PC-9 (cell line): Measurements from ENCODE around the gene ATF2. TPM values are rescaled to one million over a fixed set of nuclear protein-coding genes. Genes with fewer than 3 reads are reported as not detected.

Experiments
- BruUV-seq: library from RNA; stranded (reverse); fragments of 400-500 nt; replicated peaks from 2 replicates; lab custom pipeline; 2021; lab: Mats Ljungman, UMichigan
- CTCF ChIA-PET: fragments of 300-600 bp; sonication (Branson Sonifier 250); formaldehyde crosslinking; loops from one replicate; lab custom pipeline; 2022; ENCODE audit warnings: antibody characterized with exemption; lab: Charles Lee
- POLR2A ChIA-PET: fragments of 300-600 bp; sonication (Branson Sonifier 250); formaldehyde crosslinking; loops from one replicate; lab custom pipeline; 2022; ENCODE audit warnings: antibody characterized with exemption; ENCODE audit not compliant: unreplicated experiment; lab: Charles Lee
- DNase-seq, 2 experiments: peaks; one replicate each; pipeline versions ENCODE4 v3.0.0 to v3.0.0-alpha.2; 2015 to 2022; ENCODE audit warnings: mixed read lengths in 1 of 2
- H2AFZ ChIP-seq: fragments of 200-600 bp; sonication (generic); 2 replicates; pipeline ENCODE4 v1.8.1; 2017; ENCODE audit warnings: antibody characterized with exemption
- H3F3A ChIP-seq: fragments of 200-600 bp; sonication (generic); 2 replicates; pipeline ENCODE4 v1.8.1; 2017; ENCODE audit warnings: antibody characterized with exemption, mild to moderate bottlenecking, low read depth; ENCODE audit not compliant: insufficient read depth
- H3K27ac ChIP-seq: fragments of 200-600 bp; sonication (generic); 2 replicates; pipeline ENCODE4 v1.6.1; 2016; ENCODE audit warnings: mixed run types
- H3K27me3 ChIP-seq: fragments of 200-600 bp; sonication (generic); 2 replicates; pipeline ENCODE4 v1.6.1; 2016; ENCODE audit warnings: low read depth, mixed run types; ENCODE audit not compliant: insufficient read depth
- H3K36me3 ChIP-seq: fragments of 200-600 bp; sonication (generic); 2 replicates; pipeline ENCODE4 v1.6.1; 2016; ENCODE audit warnings: low read depth, mixed run types
- H3K4me1 ChIP-seq: fragments of 200-600 bp; sonication (generic); replicated peaks from 2 replicates; pipeline ENCODE4 v1.6.1; 2016; ENCODE audit warnings: mixed run types; ENCODE audit not compliant: insufficient read depth
- H3K4me2 ChIP-seq: fragments of 200-600 bp; sonication (generic); 2 replicates; pipeline ENCODE4 v1.6.1; 2017; ENCODE audit warnings: mixed run types
- H3K4me3 ChIP-seq: fragments of 200-600 bp; sonication (generic); 2 replicates; pipeline ENCODE4 v1.6.1; 2016; ENCODE audit warnings: mixed run types
- H3K79me2 ChIP-seq: fragments of 200-600 bp; sonication (generic); 2 replicates; pipeline ENCODE4 v1.6.1; 2017; ENCODE audit warnings: low read depth, mixed run types
- H3K9me2 ChIP-seq: fragments of 200-600 bp; sonication (generic); 2 replicates; pipeline ENCODE4 v1.8.1; 2017; ENCODE audit warnings: mild to moderate bottlenecking; ENCODE audit not compliant: insufficient read depth
- H3K9me3 ChIP-seq: fragments of 200-600 bp; sonication (generic); 2 replicates; pipeline ENCODE4 v1.8.1; 2016; ENCODE audit warnings: low read depth; ENCODE audit not compliant: insufficient read depth
- H4K20me1 ChIP-seq: fragments of 200-600 bp; sonication (generic); 2 replicates; pipeline ENCODE4 v1.8.1; 2017; ENCODE audit not compliant: insufficient read depth
- CTCF ChIP-seq: fragments of 200-600 bp; sonication (generic); conservative IDR thresholded peaks from 2 replicates; pipeline ENCODE4 v1.6.1; 2017; ENCODE audit warnings: mixed run types, antibody characterized with exemption, mild to moderate bottlenecking, moderate library complexity
- EZH2 ChIP-seq: fragments of 200-600 bp; sonication (generic); IDR thresholded peaks from 2 replicates; pipeline ENCODE4 v1.8.0; 2017; ENCODE audit warnings: antibody characterized with exemption, low read depth
- intact Hi-C: fragments of 100-400 bp; cut with micrococcal nuclease; formaldehyde crosslinking; loops from one replicate; pipeline ENCODE4 v1.10.0; 2022; ENCODE audit not compliant: unreplicated experiment
- total RNA-seq: library from RNA; stranded (reverse); gene quantifications from 2 replicates; pipeline ENCODE4 v1.2.3, GENCODE V29; 2021

ATF2 gene
- total RNA-seq, 1 experiment from 2014 or later = 94.5 TPM

- H3K9me3 ChIP-seq = no peaks in the 10 kb centered on the region
- ChIA-PET POLR2A (interaction anchor here (0.7 kb wide), 1 partner anchor 26 kb away, joined by 7 read pairs; no protein-coding TSS in a partner anchor), CTCF (no interaction called here)
- H3K36me3 ChIP-seq = no peaks in the 10 kb centered on the region
- no peaks in the 10 kb centered on the region; the same call in 1 of the 2 replicates for H3F3A ChIP-seq
- H3K9me2 ChIP-seq = no peaks in the 10 kb centered on the region; the same call in 1 of the 2 replicates
- H2AFZ ChIP-seq = no peak overlapping the region
- no peaks in the 10 kb centered on the region for H3K27me3 ChIP-seq
- H4K20me1 ChIP-seq = no peaks in the 10 kb centered on the region
- no peaks in the 10 kb centered on the region for H3K79me2 ChIP-seq
- no peak overlapping the region for H3K4me3 ChIP-seq
- TF ChIP-seq CTCF (no peak), EZH2 (no peak)
- intact Hi-C loops = no loop called here
- H3K4me1 ChIP-seq = no peaks in the 10 kb centered on the region
- H3K4me2 ChIP-seq = no peak overlapping the region
- no TSS peak for BruUV-seq
- DNase-seq = no peak
- no peak overlapping the region for H3K27ac ChIP-seq
These were observed 27.0 kb upstream of the ATF2 start for GRCh38 chr2:175195012-175195411.

- H3K9me2 ChIP-seq = no peaks in the 10 kb centered on the region
- H3K27ac ChIP-seq = no peak overlapping the region
- no peaks in the 10 kb centered on the region for H3K36me3 ChIP-seq
- no peaks in the 10 kb centered on the region for H4K20me1 ChIP-seq
- intact Hi-C loops = loop anchor here (10.0 kb wide), 1 partner anchor 816 kb away; the partner anchor contains the start of gene LNPK
- H3K9me3 ChIP-seq = no peaks in the 10 kb centered on the region
- no peaks in the 10 kb centered on the region for H3F3A ChIP-seq
- H3K4me2 ChIP-seq = no peak overlapping the region
- ChIA-PET CTCF (no interaction called here), POLR2A (no interaction called here)
- no peak overlapping the region for H3K4me3 ChIP-seq
- H3K4me1 ChIP-seq = no peaks in the 10 kb centered on the region
- TF ChIP-seq CTCF = no peak
- TF ChIP-seq EZH2 = no peak
- no peaks in the 10 kb centered on the region for H3K79me2 ChIP-seq
- BruUV-seq = no TSS peak
- no peaks in the 10 kb centered on the region for H3K27me3 ChIP-seq
- no peak for DNase-seq
- H2AFZ ChIP-seq = no peak overlapping the region
These were observed 20.8 kb upstream of the ATF2 start for GRCh38 chr2:175188761-175189160.

GRCh38 chr2:175187378-175187777 lies 19.4 kb upstream of the ATF2 start:
- BruUV-seq = no TSS peak
- Histone ChIP-seq H3K79me2 (no peaks in the 10 kb centered on the region), H3K9me3 (no peaks in the 10 kb centered on the region), H3K4me3 (no peak overlapping the region), H2AFZ (no peak overlapping the region), H3K4me2 (no peak overlapping the region), H3K36me3 (no peaks in the 10 kb centered on the region), H3K27me3 (no peaks in the 10 kb centered on the region), H3K27ac (no peak overlapping the region), H3K4me1 (0 out of 2 replicates have a peak, but pooled peaks cover under 1% of the 10 kb centered on the region), H3K9me2 (no peaks in the 10 kb centered on the region), H3F3A (no peaks in the 10 kb centered on the region), H4K20me1 (no peaks in the 10 kb centered on the region)
- POLR2A ChIA-PET = no interaction called here
- DNase-seq = no peak
- TF ChIP-seq CTCF = peak; percentile 52; the same call in 1 of the 2 replicates
- TF ChIP-seq EZH2 = no peak
- CTCF ChIA-PET = no interaction called here
- intact Hi-C loops = loop anchor here (10.0 kb wide), 1 partner anchor 817 kb away; the partner anchor contains the start of gene LNPK
